Ovary (tissue), 9 donors: ENCODE measurements around the gene IL15. TPM values are rescaled to one million over a fixed set of nuclear protein-coding genes. Genes with fewer than 3 reads are reported as not detected.

Experiments used
- DNase-seq, 5 donors: peaks; one replicate each; pipeline ENCODE4 v3.0.0-alpha.2; 2019 to 2020
- H3K27ac ChIP-seq, 2 donors: fragments of 200-600 bp; one replicate each; pipeline versions ENCODE4 v1.5.1 to v1.8.0; 2019 to 2022
- H3K27me3 ChIP-seq: fragments of 200-600 bp; one replicate; pipeline ENCODE4 v1.8.0; 2022
- H3K36me3 ChIP-seq: fragments of 200-600 bp; sonication (generic); one replicate; pipeline ENCODE4 v1.5.1; 2019
- H3K4me1 ChIP-seq: one replicate; pipeline ENCODE4 v1.8.1; 2013; ENCODE audit warnings: mild to moderate bottlenecking, moderate library complexity; ENCODE audit not compliant: insufficient read depth
- H3K4me3 ChIP-seq: fragments of 200-600 bp; sonication (generic); one replicate; pipeline ENCODE4 v1.5.1; 2017
- H3K9me3 ChIP-seq, 2 donors: fragments of 200-600 bp in 1 of 2; sonication (generic) in 1 of 2; one replicate each; pipeline versions ENCODE4 v1.5.1 to v1.8.1; 2013 to 2019; ENCODE audit warnings: mild to moderate bottlenecking in 1 of 2, moderate library complexity in 1 of 2
- CTCF ChIP-seq, 3 donors: fragments of 450-650 bp in 2 of 3; fragments of 200-600 bp in 1 of 3; IDR thresholded peaks; one replicate each; pipeline versions ENCODE4 v1.5.1 to v1.8.0; 2016 to 2022; ENCODE audit warnings: antibody characterized with exemption in 3 of 3, mild to moderate bottlenecking in 1 of 3
- EP300 ChIP-seq: sonication (generic); formaldehyde crosslinking; IDR thresholded peaks from one replicate; pipeline ENCODE4 v1.6.1; 2017; ENCODE audit warnings: antibody characterized with exemption
- POLR2A ChIP-seq: fragments of 450-650 bp; IDR thresholded peaks from one replicate; pipeline ENCODE4 v1.6.1; 2017; ENCODE audit warnings: antibody characterized with exemption, mild to moderate bottlenecking, moderate library complexity
- WGBS, 3 donors: extraction: QIAGEN DNeasy Blood & Tissue Kit in 1 of 3; methylation state at CpG; one replicate each; pipeline versions ENCODE4 v1.1.5 to v1.1.7; 2013 to 2017; 5-methylcytosine and 5-hydroxymethylcytosine counted together
- intact Hi-C, 4 donors: fragments of 100-400 bp; cut with DNase I; formaldehyde crosslinking; loops; one replicate each; pipeline versions ENCODE4 v1.11.0 to v1.15.1; 2022 to 2023
- polyA plus RNA-seq, 2 donors: library from polyadenylated mRNA; stranded (reverse); fragments of 200-250 nt in 1 of 2; fragments of 350-450 nt in 1 of 2; fragmentation: Illumina TruSeq in 1 of 2; extraction: RNeasy Lipid Tissue Mini Kit (QIAGEN cat#74804) in 1 of 2; gene quantifications; one replicate each; pipeline ENCODE4 v1.2.3, GENCODE V29; 2013 to 2014
- total RNA-seq, 7 donors: library from RNA; depleted of rRNA in 2 of 7; stranded (reverse); fragments of >200 nt in 2 of 7; fragmentation: NEBNext Ultra II Directional in 3 of 7; extraction: Animal tissue kit (Norgen Biotek cat#: 25700) in 3 of 7; gene quantifications; one replicate each; pipeline versions ENCODE4 v1.1.0 to v1.2.4, GENCODE V29; 2016 to 2023
- donor health status: DM: no; HTN: no; CAD: no; lungs with moderate emphysema.
- donor health status: DM: no; HTN: no; CAD: no.
- donor health status: Bipolar disorder and iron deficiency.
- donor health status: DM: yes; HTN: yes; CAD: no.
- donor health status: DM: no; HTN: no; CAD: no.
- donor health status: DM: yes; HTN: yes; CAD: no.

The IL15 gene
- total and polyA plus RNA-seq, 9 donors, result 0.73 to 12.9 (median 1.1) TPM

DNA sequence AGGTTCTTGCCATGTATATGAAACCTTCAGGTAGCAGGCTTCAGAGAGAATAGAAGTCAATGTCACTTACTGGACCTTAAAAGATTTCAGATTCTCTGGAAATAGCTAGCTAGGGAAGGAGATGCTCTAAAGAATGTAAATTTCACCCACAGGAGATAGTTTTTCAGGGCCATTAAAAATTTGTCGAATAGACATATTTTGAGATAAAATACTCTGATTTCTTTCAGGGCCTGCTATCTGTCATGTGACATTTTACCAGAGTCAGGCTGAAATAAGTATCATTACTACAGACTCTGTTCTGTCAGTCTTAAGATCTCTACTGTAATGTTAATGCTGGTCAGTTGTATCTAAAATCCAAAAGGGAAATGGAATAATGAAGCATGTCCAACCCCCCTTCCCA is 15.7 kb upstream of the IL15 start:
- Histone ChIP-seq H3K27ac (no peak overlapping the region), H3K9me3 (no peaks in the 10 kb centered on the region)
- 75 to 86% (median 84%) methylated on average over 1 of the region's 1 CpG for WGBS, 3 donors

GRCh38 chr4:141625023-141625422 is 11.4 kb upstream of the IL15 start:
- H3K27ac ChIP-seq, result no peak overlapping the region
- no peaks in the 10 kb centered on the region for H3K9me3 ChIP-seq
- no peaks in the 10 kb centered on the region for H3K36me3 ChIP-seq
- intact Hi-C loops, result no loop called here
- H3K4me3 ChIP-seq, result no peak overlapping the region
- H3K27me3 ChIP-seq, result no peaks in the 10 kb centered on the region
- DNase-seq, result no peak
- no peaks in the 10 kb centered on the region for H3K4me1 ChIP-seq
- 68 to 88% (median 82%) methylated on average over 2 of the region's 2 CpGs for WGBS, 3 donors
- no peak for TF ChIP-seq POLR2A
- no peak for TF ChIP-seq CTCF (IDR thresholded peaks at IDR 0.05)
- no peak for TF ChIP-seq EP300

More for the DNA sequence above, 15.7 kb upstream of the IL15 start:
- no peak for TF ChIP-seq EP300
- no peak for TF ChIP-seq CTCF (IDR thresholded peaks at IDR 0.05)
- TF ChIP-seq POLR2A, result no peak
- DNase-seq, result no peak
- no peaks in the 10 kb centered on the region for H3K27me3 ChIP-seq
- no peaks in the 10 kb centered on the region for H3K4me1 ChIP-seq
- no peak overlapping the region for H3K4me3 ChIP-seq
- intact Hi-C loops, result no loop called here
- no peaks in the 10 kb centered on the region for H3K36me3 ChIP-seq

- Histone ChIP-seq H3K4me3 (no peak overlapping the region), H3K4me1 (no peaks in the 10 kb centered on the region), H3K27me3 (no peaks in the 10 kb centered on the region), H3K27ac (no peak overlapping the region), H3K36me3 (no peaks in the 10 kb centered on the region), H3K9me3 (no peaks in the 10 kb centered on the region)
- intact Hi-C loops, result no loop called here
- no peak for DNase-seq
- 70 to 87% (median 76%) methylated on average over 1 of the region's 1 CpG for WGBS, 3 donors
- TF ChIP-seq POLR2A, result no peak
- no peak for TF ChIP-seq EP300
- no peak for TF ChIP-seq CTCF (IDR thresholded peaks at IDR 0.05)
Observed at GRCh38 chr4:141630854-141631253, 5.5 kb upstream of the IL15 start.

DNA sequence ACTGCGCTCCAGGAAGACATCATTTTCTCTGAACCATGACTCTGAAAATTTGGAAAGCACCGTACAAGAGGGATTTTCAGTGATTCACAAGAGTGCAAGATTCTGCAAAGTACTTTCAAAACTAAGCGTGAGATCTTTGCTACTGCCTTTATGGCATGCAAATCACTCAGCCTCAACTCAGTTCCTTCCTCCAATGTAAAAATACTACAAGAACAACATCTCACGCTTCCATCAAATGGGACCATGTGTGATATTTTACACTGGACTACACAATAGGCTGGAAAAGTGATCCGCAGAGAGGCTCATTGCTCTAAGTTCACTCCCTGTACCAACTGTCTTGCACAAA is 674 bp upstream of the IL15 start:
- H3K27ac ChIP-seq, result no peak overlapping the region
- WGBS, 3 donors, result 80 to 82% (median 81%) methylated on average over 5 of the region's 5 CpGs

More for the DNA sequence above, 674 bp upstream of the IL15 start:
- Histone ChIP-seq H3K4me3 (peak overlapping the region; percentile 89), H3K9me3 (no peaks in the 10 kb centered on the region), H3K4me1 (no peaks in the 10 kb centered on the region), H3K27me3 (no peaks in the 10 kb centered on the region), H3K36me3 (no peaks in the 10 kb centered on the region)
- intact Hi-C loops, result no loop called here
- no peak for DNase-seq
- TF ChIP-seq EP300 (no peak), POLR2A (no peak), CTCF (IDR thresholded peaks at IDR 0.05) (no peak)
